ENCODE measurements around the gene RERE.

Gene RERE

GRCh38 chr1:8807004-8807403 is 10.4 kb downstream of the RERE start:
- H3K4me3 ChIP-seq (ENCODE audit: low read length in 2 of 2): no peak overlapping the region
- no peaks in the 10 kb centered on the region for H3K36me3 ChIP-seq (ENCODE audit: control insufficient read depth in 2 of 2, insufficient read depth in 2 of 2, low read length in 2 of 2)
- no peaks in the 10 kb centered on the region for H3K9me3 ChIP-seq (ENCODE audit: control insufficient read depth in 2 of 2, low read length in 2 of 2)
- no peaks in the 10 kb centered on the region for H3K4me1 ChIP-seq (ENCODE audit: control insufficient read depth in 2 of 2, insufficient read depth in 2 of 2, low read length in 2 of 2)
- H3K27me3 ChIP-seq (ENCODE audit: control insufficient read depth in 2 of 2, insufficient read depth in 2 of 2, low read length in 2 of 2): no peaks in the 10 kb centered on the region
- no peak overlapping the region for H3K27ac ChIP-seq (ENCODE audit: low read depth in 2 of 2, low read length in 2 of 2)
- no peak overlapping the region for H3K9ac ChIP-seq (ENCODE audit: low read depth in 1 of 2, low read length in 2 of 2)

- Histone ChIP-seq H3K27ac (ENCODE audit: low read depth in 2 of 2, low read length in 2 of 2) (no peak overlapping the region), H3K27me3 (ENCODE audit: control insufficient read depth in 2 of 2, insufficient read depth in 2 of 2, low read length in 2 of 2) (no peaks in the 10 kb centered on the region), H3K36me3 (ENCODE audit: control insufficient read depth in 2 of 2, insufficient read depth in 2 of 2, low read length in 2 of 2) (no peaks in the 10 kb centered on the region), H3K4me1 (ENCODE audit: control insufficient read depth in 2 of 2, insufficient read depth in 2 of 2, low read length in 2 of 2) (no peaks in the 10 kb centered on the region), H3K4me3 (ENCODE audit: low read length in 2 of 2) (no peak overlapping the region), H3K9ac (ENCODE audit: low read depth in 1 of 2, low read length in 2 of 2) (no peak overlapping the region), H3K9me3 (ENCODE audit: control insufficient read depth in 2 of 2, low read length in 2 of 2) (no peaks in the 10 kb centered on the region)
Measured at GRCh38 chr1:8800416-8800815, 17.0 kb downstream of the RERE start.

DNA sequence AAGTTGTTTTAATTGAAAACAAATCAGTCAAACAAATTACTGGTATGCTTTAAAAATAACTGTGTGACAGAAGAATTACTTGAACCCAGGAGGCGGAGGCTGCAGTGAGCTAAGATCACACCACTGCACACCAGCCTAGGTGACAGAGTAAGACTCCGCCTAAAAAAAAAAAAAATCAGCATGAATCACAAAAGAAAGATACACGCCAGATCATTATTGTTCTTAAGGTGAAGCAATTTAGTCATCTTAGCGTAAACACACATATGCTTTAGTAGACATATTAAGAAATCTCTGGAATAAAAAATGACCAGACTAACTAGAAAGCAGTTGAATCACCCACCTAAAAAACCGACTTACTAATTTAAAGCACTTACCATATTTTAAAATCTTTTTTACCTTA is 20.2 kb downstream of the RERE start:
- Histone ChIP-seq H3K27me3 (ENCODE audit: control insufficient read depth in 2 of 2, insufficient read depth in 2 of 2, low read length in 2 of 2) (no peaks in the 10 kb centered on the region), H3K9me3 (ENCODE audit: control insufficient read depth in 2 of 2, low read length in 2 of 2) (no peaks in the 10 kb centered on the region), H3K27ac (ENCODE audit: low read depth in 2 of 2, low read length in 2 of 2) (no peak overlapping the region), H3K36me3 (ENCODE audit: control insufficient read depth in 2 of 2, insufficient read depth in 2 of 2, low read length in 2 of 2) (no peaks in the 10 kb centered on the region), H3K4me1 (ENCODE audit: control insufficient read depth in 2 of 2, insufficient read depth in 2 of 2, low read length in 2 of 2) (no peaks in the 10 kb centered on the region), H3K4me3 (ENCODE audit: low read length in 2 of 2) (no peak overlapping the region), H3K9ac (ENCODE audit: low read depth in 1 of 2, low read length in 2 of 2) (no peak overlapping the region)

GRCh38 chr1:8796812-8797211 is 20.6 kb downstream of the RERE start:
- Histone ChIP-seq H3K27ac (ENCODE audit: low read depth in 2 of 2, low read length in 2 of 2) (no peak overlapping the region), H3K4me3 (ENCODE audit: low read length in 2 of 2) (no peak overlapping the region), H3K4me1 (ENCODE audit: control insufficient read depth in 2 of 2, insufficient read depth in 2 of 2, low read length in 2 of 2) (no peaks in the 10 kb centered on the region), H3K27me3 (ENCODE audit: control insufficient read depth in 2 of 2, insufficient read depth in 2 of 2, low read length in 2 of 2) (no peaks in the 10 kb centered on the region), H3K9ac (ENCODE audit: low read depth in 1 of 2, low read length in 2 of 2) (no peak overlapping the region), H3K9me3 (ENCODE audit: control insufficient read depth in 2 of 2, low read length in 2 of 2) (no peaks in the 10 kb centered on the region), H3K36me3 (ENCODE audit: control insufficient read depth in 2 of 2, insufficient read depth in 2 of 2, low read length in 2 of 2) (no peaks in the 10 kb centered on the region)

GRCh38 chr1:8794605-8795004 is 22.8 kb downstream of the RERE start:
- Histone ChIP-seq H3K9ac (ENCODE audit: low read depth in 1 of 2, low read length in 2 of 2) (no peak overlapping the region), H3K27me3 (ENCODE audit: control insufficient read depth in 2 of 2, insufficient read depth in 2 of 2, low read length in 2 of 2) (no peaks in the 10 kb centered on the region), H3K36me3 (ENCODE audit: control insufficient read depth in 2 of 2, insufficient read depth in 2 of 2, low read length in 2 of 2) (no peaks in the 10 kb centered on the region), H3K9me3 (ENCODE audit: control insufficient read depth in 2 of 2, low read length in 2 of 2) (no peaks in the 10 kb centered on the region), H3K4me3 (ENCODE audit: low read length in 2 of 2) (no peak overlapping the region), H3K4me1 (ENCODE audit: control insufficient read depth in 2 of 2, insufficient read depth in 2 of 2, low read length in 2 of 2) (no peaks in the 10 kb centered on the region), H3K27ac (ENCODE audit: low read depth in 2 of 2, low read length in 2 of 2) (no peak overlapping the region)

- Histone ChIP-seq H3K27me3 (ENCODE audit: control insufficient read depth in 2 of 2, insufficient read depth in 2 of 2, low read length in 2 of 2) (no peaks in the 10 kb centered on the region), H3K4me1 (ENCODE audit: control insufficient read depth in 2 of 2, insufficient read depth in 2 of 2, low read length in 2 of 2) (peaks cover 0 to 7% of the 10 kb centered on the region in 2 donors), H3K27ac (ENCODE audit: low read depth in 2 of 2, low read length in 2 of 2) (no peak overlapping the region), H3K9me3 (ENCODE audit: control insufficient read depth in 2 of 2, low read length in 2 of 2) (no peaks in the 10 kb centered on the region), H3K9ac (ENCODE audit: low read depth in 1 of 2, low read length in 2 of 2) (no peak overlapping the region), H3K4me3 (ENCODE audit: low read length in 2 of 2) (no peak overlapping the region), H3K36me3 (ENCODE audit: control insufficient read depth in 2 of 2, insufficient read depth in 2 of 2, low read length in 2 of 2) (no peaks in the 10 kb centered on the region)
Measured at GRCh38 chr1:8791819-8792218, 25.6 kb downstream of the RERE start.

- H3K27me3 ChIP-seq (ENCODE audit: control insufficient read depth in 2 of 2, insufficient read depth in 2 of 2, low read length in 2 of 2): no peaks in the 10 kb centered on the region
- no peaks in the 10 kb centered on the region for H3K9me3 ChIP-seq (ENCODE audit: control insufficient read depth in 2 of 2, low read length in 2 of 2)
- H3K36me3 ChIP-seq (ENCODE audit: control insufficient read depth in 2 of 2, insufficient read depth in 2 of 2, low read length in 2 of 2): no peaks in the 10 kb centered on the region
- no peak overlapping the region for H3K27ac ChIP-seq (ENCODE audit: low read depth in 2 of 2, low read length in 2 of 2)
- no peak overlapping the region for H3K9ac ChIP-seq (ENCODE audit: low read depth in 1 of 2, low read length in 2 of 2)
- no peak overlapping the region for H3K4me3 ChIP-seq (ENCODE audit: low read length in 2 of 2)
- H3K4me1 ChIP-seq (ENCODE audit: control insufficient read depth in 2 of 2, insufficient read depth in 2 of 2, low read length in 2 of 2): peaks cover 0 to 9% of the 10 kb centered on the region in 2 donors
Measured at GRCh38 chr1:8790987-8791386, 26.5 kb downstream of the RERE start.

DNA sequence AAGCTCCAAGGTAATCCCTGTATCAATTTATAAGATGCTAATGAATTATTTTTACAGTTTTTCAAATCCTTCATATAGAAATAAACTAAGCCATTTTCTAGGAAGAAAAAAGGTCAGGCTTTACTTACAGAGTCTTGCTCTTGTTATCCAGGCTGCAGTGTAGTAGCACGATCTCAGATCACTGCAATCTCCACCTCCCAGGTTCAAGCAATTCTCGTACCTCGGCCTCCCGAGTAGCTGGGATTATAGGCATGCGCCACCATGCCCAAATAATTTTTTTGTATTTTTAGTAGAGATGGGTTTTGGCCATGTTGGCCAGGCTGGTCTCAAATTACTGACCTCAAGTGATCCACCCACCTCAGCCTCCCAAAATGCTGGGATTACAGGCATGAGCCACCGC is 27.0 kb downstream of the RERE start:
- Histone ChIP-seq H3K27ac (ENCODE audit: low read depth in 2 of 2, low read length in 2 of 2) (no peak overlapping the region), H3K9me3 (ENCODE audit: control insufficient read depth in 2 of 2, low read length in 2 of 2) (no peaks in the 10 kb centered on the region), H3K4me1 (ENCODE audit: control insufficient read depth in 2 of 2, insufficient read depth in 2 of 2, low read length in 2 of 2) (peaks cover 0 to 9% of the 10 kb centered on the region in 2 donors), H3K27me3 (ENCODE audit: control insufficient read depth in 2 of 2, insufficient read depth in 2 of 2, low read length in 2 of 2) (no peaks in the 10 kb centered on the region), H3K36me3 (ENCODE audit: control insufficient read depth in 2 of 2, insufficient read depth in 2 of 2, low read length in 2 of 2) (no peaks in the 10 kb centered on the region), H3K4me3 (ENCODE audit: low read length in 2 of 2) (no peak overlapping the region), H3K9ac (ENCODE audit: low read depth in 1 of 2, low read length in 2 of 2) (no peak overlapping the region)

DNA sequence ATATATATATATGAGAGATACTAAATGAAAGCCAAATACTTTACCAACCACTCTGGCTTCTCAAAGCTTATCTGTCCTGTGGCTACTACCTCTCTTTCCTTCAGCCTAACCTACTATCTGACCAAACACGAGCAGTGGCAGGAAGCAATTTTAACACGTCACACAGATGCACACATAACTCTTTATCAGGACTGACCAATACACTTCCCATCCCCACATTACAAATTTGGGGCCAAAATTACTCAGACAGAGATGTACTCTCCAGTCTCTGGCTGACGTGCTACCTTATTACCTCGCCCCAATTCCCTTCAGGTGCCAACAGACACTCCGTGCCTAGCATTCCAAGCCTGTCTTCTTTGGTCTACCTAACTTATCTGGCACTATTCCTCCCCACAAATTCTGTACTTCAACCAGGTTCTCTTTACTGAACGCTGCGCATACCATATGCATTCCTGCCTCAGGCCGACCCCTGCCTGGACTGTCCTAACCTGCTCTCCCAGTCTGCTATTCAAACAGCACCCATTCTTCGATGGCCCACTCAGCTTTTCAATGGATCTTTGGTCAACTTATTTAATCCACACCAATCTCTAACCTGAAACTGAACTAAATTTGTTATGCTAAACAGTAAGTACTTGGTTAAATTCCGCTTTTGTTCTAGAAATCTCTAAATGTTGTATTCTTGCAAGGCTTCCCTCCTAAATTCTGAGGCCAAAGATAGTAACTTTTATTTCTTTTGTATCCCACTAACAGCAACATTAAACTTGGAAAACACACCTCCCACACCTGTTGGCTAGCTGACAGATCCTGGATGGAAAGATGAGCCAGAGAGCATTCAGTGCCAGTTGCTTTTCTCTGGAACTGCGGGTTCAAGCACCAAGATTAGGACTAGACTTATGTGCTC is 27.9 kb downstream of the RERE start:
- no peak overlapping the region for H3K9ac ChIP-seq (ENCODE audit: low read depth in 1 of 2, low read length in 2 of 2)
- no peaks in the 10 kb centered on the region for H3K27me3 ChIP-seq (ENCODE audit: control insufficient read depth in 2 of 2, insufficient read depth in 2 of 2, low read length in 2 of 2)
- no peaks in the 10 kb centered on the region for H3K9me3 ChIP-seq (ENCODE audit: control insufficient read depth in 2 of 2, low read length in 2 of 2)
- H3K4me1 ChIP-seq (ENCODE audit: control insufficient read depth in 2 of 2, insufficient read depth in 2 of 2, low read length in 2 of 2): peaks cover 0 to 9% of the 10 kb centered on the region in 2 donors
- H3K4me3 ChIP-seq (ENCODE audit: low read length in 2 of 2): no peak overlapping the region
- H3K27ac ChIP-seq (ENCODE audit: low read depth in 2 of 2, low read length in 2 of 2): no peak overlapping the region
- no peaks in the 10 kb centered on the region for H3K36me3 ChIP-seq (ENCODE audit: control insufficient read depth in 2 of 2, insufficient read depth in 2 of 2, low read length in 2 of 2)

GRCh38 chr1:8787218-8787617 is 30.2 kb downstream of the RERE start:
- no peak overlapping the region for H3K27ac ChIP-seq (ENCODE audit: low read depth in 2 of 2, low read length in 2 of 2)
- no peak overlapping the region for H3K9ac ChIP-seq (ENCODE audit: low read depth in 1 of 2, low read length in 2 of 2)
- H3K27me3 ChIP-seq (ENCODE audit: control insufficient read depth in 2 of 2, insufficient read depth in 2 of 2, low read length in 2 of 2): no peaks in the 10 kb centered on the region
- H3K9me3 ChIP-seq (ENCODE audit: control insufficient read depth in 2 of 2, low read length in 2 of 2): no peaks in the 10 kb centered on the region
- H3K4me3 ChIP-seq (ENCODE audit: low read length in 2 of 2): no peak overlapping the region
- H3K36me3 ChIP-seq (ENCODE audit: control insufficient read depth in 2 of 2, insufficient read depth in 2 of 2, low read length in 2 of 2): no peaks in the 10 kb centered on the region
- H3K4me1 ChIP-seq (ENCODE audit: control insufficient read depth in 2 of 2, insufficient read depth in 2 of 2, low read length in 2 of 2): peaks cover 0 to 9% of the 10 kb centered on the region in 2 donors
